ENCODE data around the gene PLEKHA3.

PLEKHA3 gene

GRCh38 chr2:178478439-178479274 lies 1.6 kb upstream of the PLEKHA3 start, which contains the start of gene FKBP7:
TSS of gene FKBP7 (minus strand) at chr2:178478600. CDS start at chr2:178478499, 101 bp downstream.
- no peak for FAIRE-seq

GRCh38 chr2:178479275-178479616 lies 1.0 kb upstream of the PLEKHA3 start:
- DNase-seq (ENCODE audit: low spot score) = no peak
- FAIRE-seq = no peak

More at GRCh38 chr2:178478439-178479274, 1.6 kb upstream of the PLEKHA3 start, which contains the start of gene FKBP7:
- DNase-seq (ENCODE audit: low spot score) = peak; percentile 83

DNA sequence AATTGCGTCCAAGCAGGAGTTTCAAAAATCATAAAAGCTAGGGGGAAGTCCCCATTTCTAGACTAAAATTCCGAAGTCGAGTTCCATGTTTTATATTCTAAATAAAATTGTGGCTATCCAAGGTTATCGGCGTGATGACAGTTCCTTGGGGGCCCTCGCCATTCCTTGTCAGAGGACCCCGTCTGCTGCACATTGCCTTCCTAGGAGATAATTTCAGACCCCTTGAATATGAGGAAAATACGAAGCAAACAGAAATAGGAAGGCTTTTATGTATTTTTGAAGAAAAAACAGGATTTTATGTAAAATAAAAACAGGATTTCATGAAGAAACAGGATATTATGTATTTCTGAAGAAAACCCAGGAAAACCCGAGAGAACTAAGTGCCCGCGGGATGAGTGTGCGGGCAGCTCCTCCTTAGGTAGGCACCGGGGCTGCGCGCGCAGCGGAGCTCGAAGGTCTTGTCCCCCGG lies 465 bp upstream of the PLEKHA3 start:
- no peak for DNase-seq (ENCODE audit: low spot score)
- no peak for FAIRE-seq

- DNase-seq (ENCODE audit: low spot score) (no peak), FAIRE-seq (no peak)
These were observed 2.2 kb downstream of the PLEKHA3 start for GRCh38 chr2:178482437-178482836.

DNA sequence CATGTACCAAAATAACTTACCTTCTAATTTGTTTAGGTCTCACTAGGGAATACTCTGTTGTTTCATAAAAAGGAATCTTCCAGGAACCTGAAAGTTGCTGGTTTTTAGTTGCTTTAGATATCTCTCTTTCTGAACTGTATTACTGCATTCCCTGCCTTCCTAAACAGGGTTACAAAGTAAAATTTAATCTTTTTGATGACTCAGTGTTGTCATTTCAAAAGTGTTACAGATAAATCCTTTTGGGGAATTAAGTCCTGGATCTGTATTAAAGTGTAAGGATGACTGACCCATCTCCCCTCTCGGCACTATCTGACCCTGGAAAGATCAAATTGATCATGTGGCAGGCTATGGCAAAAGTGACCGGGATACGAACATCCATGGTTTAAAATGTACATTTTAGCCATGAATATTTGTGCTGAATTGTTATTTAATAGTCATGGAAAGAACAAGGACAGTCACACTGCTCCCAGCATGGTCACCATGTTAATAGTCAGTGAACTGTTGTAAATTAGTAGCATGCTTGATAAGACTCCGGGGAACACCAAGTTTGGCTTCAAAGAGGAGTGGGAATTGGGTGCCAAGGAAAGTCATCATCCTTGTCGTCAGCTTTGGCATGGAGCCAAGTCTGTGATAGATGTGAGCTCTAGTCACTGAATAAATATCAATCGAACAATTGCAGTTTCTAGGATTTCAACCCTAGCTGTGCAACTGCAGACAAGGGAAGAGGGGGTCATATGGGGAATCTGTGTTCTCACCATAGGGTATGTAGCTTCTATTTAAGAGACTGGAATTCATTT lies 4.2 kb downstream of the PLEKHA3 start:
- DNase-seq (ENCODE audit: low spot score) (no peak), FAIRE-seq (no peak)

DNA sequence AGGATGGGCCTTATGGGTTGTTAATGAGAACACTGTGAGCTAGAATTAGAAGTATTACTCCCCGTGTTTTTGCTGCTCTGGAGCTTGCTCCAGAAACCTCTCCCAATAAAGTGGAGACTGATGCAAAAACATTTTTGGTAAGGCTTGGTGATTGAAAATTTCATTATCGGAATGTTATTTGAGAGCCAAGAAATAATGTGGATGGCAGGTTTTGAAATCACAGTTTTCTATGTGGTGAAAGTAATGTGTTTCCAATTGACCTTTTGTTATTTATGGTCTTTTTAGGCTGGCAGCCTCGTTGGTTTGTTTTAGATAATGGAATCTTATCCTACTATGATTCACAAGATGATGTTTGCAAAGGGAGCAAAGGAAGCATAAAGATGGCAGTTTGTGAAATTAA lies 5.1 kb downstream of the PLEKHA3 start:
- FAIRE-seq (no peak), DNase-seq (ENCODE audit: low spot score) (no peak)

DNA sequence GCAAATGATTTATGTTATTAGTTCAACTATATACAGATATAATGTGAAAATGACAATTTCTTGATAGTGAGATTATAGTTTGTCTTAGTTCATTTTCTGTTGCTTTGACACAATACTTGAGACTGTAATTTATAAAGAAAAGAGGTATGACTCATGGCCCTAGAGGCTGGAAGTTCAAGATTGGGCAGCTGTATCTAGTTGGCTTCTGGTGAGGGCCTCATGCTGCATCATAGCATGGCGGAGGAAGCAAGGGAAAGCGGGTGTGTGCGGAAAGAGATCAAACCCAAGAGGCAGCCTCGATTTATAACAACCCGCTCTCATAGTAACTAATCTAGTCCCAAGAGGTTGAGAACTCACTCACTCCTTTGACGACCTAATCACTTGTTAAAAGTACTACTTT lies 11.4 kb downstream of the PLEKHA3 start:
- no peak for FAIRE-seq
- DNase-seq (ENCODE audit: low spot score) = no peak

DNA sequence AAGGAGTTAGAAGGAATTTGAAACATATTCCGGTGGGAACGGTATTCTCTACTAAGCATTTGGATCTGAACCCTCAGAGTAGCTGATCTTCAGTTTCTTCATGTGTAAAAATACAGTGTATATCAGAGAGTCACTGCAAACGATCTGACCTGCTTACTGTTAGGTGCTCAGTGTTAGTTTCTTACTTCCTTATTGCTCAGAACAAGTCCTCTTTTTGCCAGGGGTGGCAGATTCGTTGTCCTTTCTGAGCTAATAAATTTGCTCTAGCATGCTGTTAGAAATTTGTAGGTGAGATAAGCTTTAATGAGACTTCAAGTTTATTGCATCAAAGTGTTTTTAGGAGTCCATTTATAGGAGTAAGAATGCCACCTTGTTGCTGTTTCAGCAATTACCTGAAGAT lies 15.8 kb downstream of the PLEKHA3 start:
- no peak for DNase-seq (ENCODE audit: low spot score)
- no peak for FAIRE-seq

DNA sequence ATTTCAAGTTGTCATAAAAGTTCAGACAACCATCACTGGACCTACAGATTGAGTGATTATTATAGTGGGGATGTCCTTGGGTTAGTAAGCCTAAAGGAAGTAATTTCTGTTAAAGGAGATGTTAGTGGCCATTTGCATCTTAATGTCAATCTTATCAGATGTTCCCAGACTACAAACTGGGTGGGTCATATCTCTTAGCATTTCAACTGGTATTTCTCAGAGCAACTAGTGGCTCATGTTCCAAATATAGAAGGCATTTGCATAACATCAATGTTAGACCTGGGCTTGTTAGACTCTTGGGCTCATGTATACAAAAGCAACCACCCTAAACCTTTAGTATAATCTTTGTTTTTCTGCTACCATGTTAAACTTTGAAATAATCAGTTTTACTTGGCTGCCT lies 17.9 kb downstream of the PLEKHA3 start:
- no peak for FAIRE-seq
- DNase-seq (ENCODE audit: low spot score) = no peak

GRCh38 chr2:178499640-178500039 lies 19.4 kb downstream of the PLEKHA3 start:
- FAIRE-seq = no peak
- no peak for DNase-seq (ENCODE audit: low spot score)

DNA sequence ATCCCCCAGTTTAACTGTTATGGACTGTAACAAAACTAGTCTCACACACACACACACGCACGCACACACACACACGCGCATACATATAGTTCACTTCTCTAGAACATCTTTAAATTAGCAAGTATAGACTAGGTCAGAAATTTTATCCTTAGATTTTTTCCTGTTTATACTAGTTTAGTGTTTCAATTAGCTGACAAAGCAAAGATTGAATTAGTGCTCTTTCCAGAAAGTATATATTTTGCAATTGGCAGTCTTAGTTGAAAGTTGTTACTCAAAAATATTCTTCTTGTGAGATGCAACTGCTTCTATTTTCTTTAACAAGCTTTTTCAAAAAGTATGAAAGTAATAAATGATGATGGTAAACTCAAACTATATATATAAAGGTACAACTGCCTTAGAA lies 22.5 kb downstream of the PLEKHA3 start:
- DNase-seq (ENCODE audit: low spot score) (no peak), FAIRE-seq (no peak)

DNA sequence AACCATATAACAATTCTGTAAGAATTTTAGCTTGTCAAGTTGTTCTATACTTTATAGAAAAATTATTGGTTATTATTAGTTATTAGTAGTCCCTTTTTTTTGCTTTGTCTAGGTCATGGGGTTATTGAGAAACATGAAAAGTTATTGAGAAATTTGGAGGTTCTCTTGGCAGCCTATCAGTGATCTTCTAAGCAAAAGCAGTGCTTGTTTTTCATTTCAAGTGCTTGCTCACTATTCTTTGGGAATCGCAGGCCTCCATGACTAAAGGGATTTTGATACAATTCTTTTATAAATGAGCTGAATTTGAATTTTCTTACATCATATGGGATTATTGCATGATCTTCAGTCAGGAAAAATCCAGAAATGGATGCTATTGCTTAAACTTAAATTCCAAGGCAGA lies 25.8 kb downstream of the PLEKHA3 start:
- no peak for FAIRE-seq

DNA sequence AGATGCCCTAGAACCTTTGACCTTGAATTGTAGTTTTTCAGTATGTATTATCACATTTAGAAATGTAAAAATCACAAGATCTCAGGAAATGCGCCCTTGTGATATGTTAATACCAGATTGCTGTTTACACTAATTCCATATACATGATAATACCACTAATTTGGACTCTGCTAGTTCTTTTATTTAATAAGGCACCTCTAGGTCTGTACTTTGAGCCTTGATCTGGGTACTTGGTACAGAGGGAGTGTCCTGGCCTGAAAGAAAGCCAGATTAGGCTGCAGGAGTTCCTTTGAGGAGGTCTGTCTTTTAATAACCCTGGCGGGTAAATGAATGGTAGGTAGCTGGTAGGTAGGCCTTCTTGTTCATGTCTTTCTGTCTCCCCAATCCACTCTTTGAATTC lies 26.3 kb downstream of the PLEKHA3 start:
- DNase-seq (ENCODE audit: low spot score) = no peak
- no peak for FAIRE-seq

More for the DNA sequence above, 25.8 kb downstream of the PLEKHA3 start:
- no peak for DNase-seq (ENCODE audit: low spot score)

GRCh38 chr2:178506949-178507348 lies 26.7 kb downstream of the PLEKHA3 start:
- FAIRE-seq = no peak
- no peak for DNase-seq (ENCODE audit: low spot score)

GRCh38 chr2:178508646-178509045 lies 28.4 kb downstream of the PLEKHA3 start:
- no peak for DNase-seq (ENCODE audit: low spot score)
- FAIRE-seq = no peak

DNA sequence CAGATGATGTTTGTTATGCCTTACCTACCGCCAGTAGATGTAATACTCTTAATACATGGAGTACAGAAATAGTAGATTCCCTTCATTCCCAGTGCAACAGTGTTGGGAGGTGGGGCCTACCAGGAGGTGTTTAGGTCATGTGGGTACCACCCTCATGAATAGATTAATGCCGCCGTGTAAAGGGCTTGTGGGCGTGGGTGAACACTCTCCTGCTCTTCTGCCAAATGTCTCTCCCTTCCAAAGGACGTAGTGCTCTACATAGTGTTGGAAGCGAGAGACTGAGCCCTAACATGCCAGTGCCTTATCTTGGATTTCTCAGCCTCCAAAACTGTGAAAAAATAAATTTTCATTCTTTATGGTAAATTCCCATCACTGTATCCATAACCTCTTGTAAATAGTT lies 30.1 kb downstream of the PLEKHA3 start:
- FAIRE-seq = no peak
- no peak for DNase-seq (ENCODE audit: low spot score)

DNA sequence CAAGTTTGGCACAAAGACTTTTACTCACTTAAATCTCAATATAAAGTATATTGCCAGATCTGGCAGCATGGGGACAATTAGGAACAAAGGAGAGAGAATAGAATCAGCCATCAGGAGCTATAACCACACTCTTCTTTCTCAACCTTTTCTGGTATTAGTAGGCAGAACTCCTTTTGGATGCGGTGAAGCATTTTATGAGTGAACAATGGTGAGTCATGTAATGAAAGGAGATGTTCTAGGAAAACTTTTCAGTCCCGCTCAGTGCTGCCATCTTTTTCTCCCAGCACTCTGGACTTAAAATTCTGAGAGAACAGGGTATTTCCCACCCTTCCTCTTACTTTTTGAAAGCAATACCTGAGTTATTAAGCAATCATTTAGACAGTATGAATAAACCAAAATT lies 32.2 kb downstream of the PLEKHA3 start:
- FAIRE-seq (no peak), DNase-seq (ENCODE audit: low spot score) (peak; percentile 13)

GRCh38 chr2:178513876-178514275 lies 33.6 kb downstream of the PLEKHA3 start:
- FAIRE-seq = no peak
- DNase-seq (ENCODE audit: low spot score) = no peak

- no peak for FAIRE-seq
These were observed 34.4 kb downstream of the PLEKHA3 start for GRCh38 chr2:178514664-178515063.

GRCh38 chr2:178517496-178517895 lies 37.2 kb downstream of the PLEKHA3 start:
- FAIRE-seq (no peak), DNase-seq (ENCODE audit: low spot score) (no peak)

More at GRCh38 chr2:178514664-178515063, 34.4 kb downstream of the PLEKHA3 start:
- peak; percentile 53 for DNase-seq (ENCODE audit: low spot score)

- no peak for DNase-seq (ENCODE audit: low spot score)
- FAIRE-seq = no peak
These were observed 41.3 kb downstream of the PLEKHA3 start for GRCh38 chr2:178521304-178522150.

All from urothelium cell line (cell line).